Astrocyte (in vitro differentiated cells and primary cell): ENCODE measurements around the gene C1GALT1.

ENCODE experiments used
- CTCF ChIP-seq: IDR thresholded peaks from 2 replicates; pipeline ENCODE4 v1.5.1; 2011; ENCODE audit warnings: low read depth, mild to moderate bottlenecking, inconsistent platforms, low read length, moderate library complexity; ENCODE audit not compliant: insufficient read depth
- EZH2 ChIP-seq: IDR thresholded peaks from 2 replicates; pipeline ENCODE4 v1.6.1; 2012; ENCODE audit warnings: mild to moderate bottlenecking, low read length, inconsistent platforms; ENCODE audit not compliant: insufficient read depth

GRCh38 chr7:7247658-7248057, 65.3 kb downstream of the C1GALT1 start:
- TF ChIP-seq CTCF (no peak), EZH2 (no peak)
